C4-2B (cell line): ENCODE data around the gene DENND2D.

Source experiments
- H3K27ac ChIP-seq: fragments of 450-650 bp; 2 replicates; pipeline ENCODE4 v1.5.1; 2017
- ZFX ChIP-seq: fragments of 450-650 bp; IDR thresholded peaks from 2 replicates; pipeline ENCODE4 v1.6.1; 2017
- TF ChIP-seq, protein P1 (sequence below): fragments of 450-650 bp; conservative IDR thresholded peaks from 2 replicates; pipeline ENCODE4 v1.5.1; 2017; ENCODE audit warnings: mild to moderate bottlenecking

The DENND2D gene

DNA sequence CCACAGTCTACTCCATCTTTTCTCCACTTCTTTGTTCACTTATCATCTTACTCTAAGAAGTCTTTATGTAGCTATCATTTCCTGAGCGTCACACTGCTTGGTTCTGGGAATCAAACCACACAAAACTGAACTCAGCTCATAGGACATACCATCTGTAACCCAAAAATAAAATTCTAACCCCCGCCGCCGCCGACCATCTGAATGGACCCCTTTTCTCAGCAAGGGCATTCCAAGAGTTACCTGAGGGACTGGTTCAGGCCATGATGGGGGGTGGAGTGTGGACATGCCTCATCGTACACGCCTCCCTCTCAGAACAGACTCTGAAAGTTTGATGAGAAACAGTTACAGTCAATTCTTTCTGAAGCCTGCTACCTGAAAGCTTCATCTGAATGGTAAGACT is 14.4 kb upstream of the DENND2D start:
- TF ChIP-seq ZFX = no peak
- TF ChIP-seq, protein P1, sequence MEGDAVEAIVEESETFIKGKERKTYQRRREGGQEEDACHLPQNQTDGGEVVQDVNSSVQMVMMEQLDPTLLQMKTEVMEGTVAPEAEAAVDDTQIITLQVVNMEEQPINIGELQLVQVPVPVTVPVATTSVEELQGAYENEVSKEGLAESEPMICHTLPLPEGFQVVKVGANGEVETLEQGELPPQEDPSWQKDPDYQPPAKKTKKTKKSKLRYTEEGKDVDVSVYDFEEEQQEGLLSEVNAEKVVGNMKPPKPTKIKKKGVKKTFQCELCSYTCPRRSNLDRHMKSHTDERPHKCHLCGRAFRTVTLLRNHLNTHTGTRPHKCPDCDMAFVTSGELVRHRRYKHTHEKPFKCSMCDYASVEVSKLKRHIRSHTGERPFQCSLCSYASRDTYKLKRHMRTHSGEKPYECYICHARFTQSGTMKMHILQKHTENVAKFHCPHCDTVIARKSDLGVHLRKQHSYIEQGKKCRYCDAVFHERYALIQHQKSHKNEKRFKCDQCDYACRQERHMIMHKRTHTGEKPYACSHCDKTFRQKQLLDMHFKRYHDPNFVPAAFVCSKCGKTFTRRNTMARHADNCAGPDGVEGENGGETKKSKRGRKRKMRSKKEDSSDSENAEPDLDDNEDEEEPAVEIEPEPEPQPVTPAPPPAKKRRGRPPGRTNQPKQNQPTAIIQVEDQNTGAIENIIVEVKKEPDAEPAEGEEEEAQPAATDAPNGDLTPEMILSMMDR = no peak

DNA sequence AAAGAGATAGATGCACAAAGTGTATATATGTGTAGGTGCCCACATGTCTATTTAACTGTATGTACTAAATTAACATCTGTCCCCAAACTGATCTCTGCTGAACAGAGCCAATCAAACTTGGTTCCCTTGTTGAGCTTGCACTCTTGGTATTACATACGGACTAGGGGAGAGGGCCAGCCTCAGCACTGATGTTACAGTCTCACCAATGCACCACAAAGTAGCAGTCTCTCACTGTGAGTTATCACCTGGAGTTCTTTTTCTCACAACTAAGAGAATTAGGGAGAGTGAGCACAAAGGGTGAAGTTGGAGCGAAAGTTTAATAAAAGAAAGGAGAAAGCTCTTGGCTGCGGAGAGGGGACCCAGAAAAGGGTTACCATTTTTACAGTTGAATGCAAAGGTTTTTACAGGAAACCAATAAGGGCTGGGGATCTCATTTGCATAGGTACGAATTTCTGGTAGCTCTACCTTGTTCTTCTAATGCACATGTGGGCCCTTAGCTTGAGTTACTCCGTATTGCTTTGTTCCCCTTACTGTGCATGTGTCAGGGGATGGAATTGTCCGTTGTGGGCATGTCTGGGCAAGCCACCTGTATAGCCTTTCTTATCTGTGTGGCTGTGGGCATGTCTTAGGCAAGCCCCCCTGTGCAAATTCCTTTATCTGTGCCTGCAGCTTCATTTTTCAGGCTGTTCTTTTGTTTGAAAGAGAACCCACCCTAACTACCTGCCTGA is 13.8 kb upstream of the DENND2D start:
- H3K27ac ChIP-seq = no peak overlapping the region
- no peak for TF ChIP-seq ZFX

More for the DNA sequence above, 14.4 kb upstream of the DENND2D start:
- no peak overlapping the region for H3K27ac ChIP-seq

DNA sequence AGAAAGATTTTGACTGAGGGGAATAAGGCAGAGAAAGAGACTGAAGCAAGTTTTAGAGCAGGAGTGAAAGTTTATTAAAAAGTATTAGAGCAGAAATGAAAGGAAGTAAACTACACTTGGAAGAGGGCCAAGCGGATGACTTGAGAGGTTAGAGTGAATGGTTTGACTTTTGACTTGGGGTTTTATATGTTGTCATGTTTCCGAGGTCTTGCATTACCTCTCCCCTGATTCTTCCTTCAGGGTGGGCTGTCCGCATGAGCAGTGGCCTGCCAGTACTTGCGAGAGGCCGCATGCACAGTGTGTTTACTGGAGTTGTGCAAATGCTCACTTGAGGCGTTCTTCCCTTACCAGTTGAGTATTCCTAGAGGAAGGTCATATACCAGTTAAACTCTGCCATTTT is 13.0 kb upstream of the DENND2D start:
- no peak overlapping the region for H3K27ac ChIP-seq

DNA sequence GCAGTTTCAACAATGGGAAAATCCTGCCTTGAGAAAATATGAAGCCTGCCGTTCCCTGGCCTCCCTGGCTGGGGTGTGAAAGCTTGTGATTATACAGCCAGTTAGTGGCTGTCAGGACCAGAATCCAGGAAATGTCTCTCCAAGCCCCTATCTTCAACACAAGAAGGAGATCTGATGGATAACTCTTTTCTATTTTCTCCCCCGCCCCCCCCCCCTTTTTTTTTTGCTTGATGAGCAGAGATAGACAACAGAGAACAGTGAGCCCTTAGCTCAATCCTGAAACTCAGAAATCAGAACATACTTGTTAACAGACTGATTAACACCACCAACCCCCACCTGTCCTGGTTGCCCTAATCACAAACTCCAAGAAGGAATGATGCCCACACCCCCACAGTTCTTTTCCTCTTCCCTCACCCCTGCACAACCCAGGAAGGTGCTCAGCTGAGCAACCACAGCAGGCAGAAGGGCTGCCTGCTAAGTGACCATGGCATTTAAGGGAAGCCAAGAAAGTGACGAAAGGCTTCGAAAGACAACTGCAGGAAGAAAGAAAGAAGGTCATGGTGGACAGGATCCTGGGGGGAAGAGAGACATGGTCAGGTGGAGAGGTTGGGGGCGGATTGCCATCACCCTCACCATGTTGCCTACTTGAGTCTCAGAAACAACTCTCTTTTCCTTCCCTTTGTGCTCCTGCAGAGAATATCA is 12.3 kb upstream of the DENND2D start:
- no peak overlapping the region for H3K27ac ChIP-seq
- TF ChIP-seq ZFX = no peak
- TF ChIP-seq, protein P1 = no peak

More for the DNA sequence above, 13.0 kb upstream of the DENND2D start:
- TF ChIP-seq, protein P1 = no peak
- TF ChIP-seq ZFX = no peak

DNA sequence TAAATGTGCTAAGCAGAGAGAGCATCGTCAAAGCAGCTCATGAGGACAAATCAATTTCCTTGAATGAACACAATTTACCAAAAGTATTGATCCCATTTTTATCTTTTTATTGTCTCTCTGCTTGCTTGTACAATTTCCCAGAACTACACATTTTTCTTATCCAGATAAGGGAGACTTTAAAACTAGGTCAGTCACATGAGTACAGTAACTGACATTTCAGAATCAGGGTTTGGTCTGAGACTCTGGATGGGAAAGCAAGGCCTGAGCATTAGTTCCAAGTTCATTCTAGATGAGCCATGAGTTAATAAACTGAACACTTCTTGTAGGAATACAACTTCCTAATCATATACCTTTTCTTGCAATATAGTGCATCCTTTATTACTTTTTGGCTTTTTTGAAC is 11.5 kb upstream of the DENND2D start:
- no peak overlapping the region for H3K27ac ChIP-seq
- TF ChIP-seq ZFX = no peak
- TF ChIP-seq, protein P1 = no peak

DNA sequence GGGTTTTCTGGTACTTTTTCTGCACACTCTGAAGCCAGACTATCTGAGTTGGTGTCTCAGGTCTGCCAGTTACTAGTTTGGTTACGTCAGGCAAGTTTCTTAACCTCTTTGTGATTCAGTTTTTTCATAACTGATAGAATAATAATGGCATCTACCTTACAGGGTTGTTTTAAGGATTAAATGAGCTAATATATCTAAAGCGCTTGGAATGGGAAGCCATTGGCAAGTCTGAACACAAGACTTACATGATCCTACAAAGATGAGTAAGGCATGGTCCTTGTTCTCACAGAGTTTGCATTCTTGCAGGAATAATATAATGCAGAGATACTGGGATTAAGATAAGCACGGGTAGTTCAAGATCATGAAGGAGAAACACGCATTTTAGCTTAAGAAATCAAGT is 9.2 kb upstream of the DENND2D start:
- no peak overlapping the region for H3K27ac ChIP-seq
- TF ChIP-seq ZFX = no peak
- TF ChIP-seq, protein P1 = no peak

DNA sequence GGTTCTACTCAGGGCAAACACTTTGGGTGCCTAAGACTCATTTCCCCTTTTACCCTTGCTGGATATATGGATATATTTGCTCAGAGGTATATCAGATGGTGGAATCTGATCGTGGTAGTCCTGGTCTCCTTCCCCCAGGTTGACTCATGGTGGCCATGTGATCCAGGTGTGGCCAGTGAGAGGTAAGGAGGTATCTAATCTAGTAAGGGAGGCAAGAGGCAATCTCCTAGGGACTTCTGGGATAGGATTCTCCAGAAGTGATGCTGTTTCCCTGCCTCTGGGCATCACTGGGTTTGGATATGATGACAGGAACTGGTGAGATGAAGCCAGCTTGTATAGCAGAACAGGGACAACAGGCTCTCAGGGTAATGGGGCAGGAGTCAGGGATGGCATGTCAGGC is 8.5 kb upstream of the DENND2D start:
- TF ChIP-seq, protein P1 = no peak
- TF ChIP-seq ZFX = no peak
- H3K27ac ChIP-seq = no peak overlapping the region

DNA sequence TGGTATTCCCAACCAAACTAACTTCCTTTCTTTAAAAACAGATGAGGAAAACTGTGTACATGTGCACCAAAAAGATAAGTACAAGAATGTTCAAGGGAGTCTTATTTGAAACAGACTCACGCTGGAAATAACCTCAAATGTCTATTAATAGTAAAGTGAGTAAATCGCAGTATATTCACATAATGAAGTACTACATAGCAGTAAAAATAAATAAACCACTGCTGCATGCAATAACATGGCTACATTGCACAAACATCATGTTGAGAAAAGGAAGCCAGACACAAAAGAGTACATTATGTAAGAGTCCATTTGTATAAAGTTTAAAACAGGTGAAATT is 5.2 kb upstream of the DENND2D start:
- TF ChIP-seq, protein P1 = no peak
- TF ChIP-seq ZFX = no peak
- H3K27ac ChIP-seq = no peak overlapping the region
